ENCODE data around the gene SPIN1.

The SPIN1 gene

DNA sequence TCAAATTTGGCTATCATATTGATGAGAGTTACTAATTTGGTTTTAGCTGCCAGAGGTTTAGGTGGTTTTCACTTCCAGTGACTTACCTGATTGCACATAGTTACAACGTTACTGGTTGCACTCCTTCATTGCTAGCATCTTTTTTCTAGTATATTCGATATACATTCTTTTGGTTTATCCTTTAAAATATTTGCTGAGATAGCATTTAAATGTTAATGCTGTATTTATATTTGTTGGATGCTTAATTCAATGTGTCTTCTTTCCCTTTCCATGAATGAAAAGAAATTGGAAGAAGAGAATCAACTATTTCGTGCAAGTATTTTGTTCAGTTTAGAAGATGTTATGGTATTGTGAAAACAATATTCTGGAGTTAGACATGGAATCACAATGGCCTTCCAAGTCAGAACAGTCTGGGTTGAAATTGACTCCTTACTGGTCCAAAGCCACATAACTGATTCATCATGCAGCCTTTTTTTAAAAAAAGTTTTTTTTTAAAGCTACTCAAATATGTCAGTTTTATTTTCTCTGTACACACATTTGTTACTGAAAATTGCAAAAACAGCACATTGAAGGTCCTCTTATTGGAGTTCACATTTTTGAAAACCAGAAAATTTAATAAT is 2.2 kb downstream of the SPIN1 start:
- no peak for DNase-seq

DNA sequence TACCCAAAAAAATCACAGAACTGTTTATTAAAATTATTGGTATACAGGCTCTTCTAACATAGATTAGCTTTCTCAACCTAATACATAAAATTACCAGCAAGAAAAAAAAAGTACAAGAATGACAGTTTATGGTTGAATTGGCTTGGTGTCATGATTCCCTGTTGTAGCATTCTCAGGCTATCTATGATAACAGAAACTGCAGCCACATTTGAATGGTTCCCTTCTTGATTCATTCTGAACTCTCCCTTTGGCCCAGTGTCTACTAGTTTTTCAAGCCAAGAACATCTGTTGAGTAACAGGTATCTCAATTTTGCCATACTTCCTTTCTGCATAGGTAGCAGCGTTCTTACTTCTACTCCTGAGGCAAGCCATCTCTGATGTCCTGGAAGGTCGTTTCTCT is 3.0 kb downstream of the SPIN1 start:
- DNase-seq: no peak

DNA sequence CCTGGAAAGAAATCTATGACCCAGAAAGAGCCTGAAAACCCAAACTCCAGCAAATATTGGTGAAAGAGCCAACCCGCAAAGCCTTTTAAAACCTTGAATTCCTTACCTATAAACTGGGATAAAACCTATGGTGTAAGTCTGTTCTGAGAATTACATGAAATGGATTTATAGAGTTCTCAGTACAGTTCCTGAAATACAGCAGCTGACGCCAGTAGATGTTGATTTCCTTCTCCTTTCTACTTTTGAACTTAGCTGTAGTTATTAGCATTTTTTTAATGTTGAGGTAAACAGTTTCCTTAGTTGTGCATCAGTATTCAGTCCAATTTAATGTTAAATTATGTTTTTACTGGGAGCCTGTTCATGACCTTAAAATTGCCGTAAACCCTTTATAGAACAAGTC is 3.7 kb downstream of the SPIN1 start:
- no peak for DNase-seq

DNA sequence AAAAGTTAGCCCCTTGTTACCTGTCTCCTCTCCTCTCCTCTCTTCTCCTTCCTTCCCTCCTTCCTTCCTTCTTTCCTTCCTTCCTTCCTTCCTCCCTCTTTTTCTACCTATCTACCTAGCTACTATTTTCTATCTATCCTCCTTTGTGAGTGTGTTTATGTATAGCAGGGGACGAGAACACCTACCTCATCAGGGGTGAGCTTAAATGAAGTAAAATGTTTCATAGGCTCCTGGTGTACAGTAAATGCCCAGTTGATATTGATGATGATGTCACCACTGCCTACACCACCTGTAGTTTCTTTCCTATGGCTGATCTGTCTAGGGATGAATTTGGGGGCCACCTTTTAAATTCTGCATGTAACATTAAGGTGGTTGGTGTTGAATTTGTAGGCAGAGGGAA is 4.3 kb downstream of the SPIN1 start:
- DNase-seq: no peak

DNA sequence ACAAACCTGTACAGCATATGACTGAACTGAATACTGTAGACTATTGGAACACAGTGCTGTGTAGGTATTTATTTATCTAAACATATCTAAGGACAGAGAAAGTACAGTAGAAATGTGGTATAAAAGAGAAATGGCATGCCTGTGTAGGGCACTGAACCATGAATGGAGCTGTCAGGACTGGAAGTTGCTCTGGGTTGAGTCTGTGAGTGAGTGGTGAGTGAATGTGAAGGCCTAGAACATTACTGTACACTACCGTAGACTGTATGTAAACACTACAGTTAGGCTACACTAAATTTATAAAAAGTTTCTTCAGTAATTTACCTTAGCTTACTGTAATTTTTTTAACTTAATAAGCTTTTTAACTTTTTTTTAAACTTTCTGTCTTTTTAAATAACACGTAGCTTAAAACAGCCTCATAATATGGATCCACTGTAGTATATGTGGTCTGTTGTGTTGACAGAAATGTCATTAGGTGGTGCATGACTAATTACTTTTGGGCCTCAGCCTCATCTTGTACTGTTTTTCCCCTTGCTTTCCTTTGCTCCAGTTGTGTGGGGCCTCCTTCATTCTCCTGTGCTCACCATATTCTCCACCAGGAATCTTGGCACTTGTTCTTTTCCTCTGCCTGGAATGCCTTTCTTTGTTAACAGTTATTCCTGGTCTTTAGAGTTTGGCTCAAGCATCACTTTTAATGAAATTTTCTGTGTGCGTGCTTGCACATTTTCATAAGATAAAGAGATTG is 8.8 kb downstream of the SPIN1 start:
- DNase-seq: no peak

DNA sequence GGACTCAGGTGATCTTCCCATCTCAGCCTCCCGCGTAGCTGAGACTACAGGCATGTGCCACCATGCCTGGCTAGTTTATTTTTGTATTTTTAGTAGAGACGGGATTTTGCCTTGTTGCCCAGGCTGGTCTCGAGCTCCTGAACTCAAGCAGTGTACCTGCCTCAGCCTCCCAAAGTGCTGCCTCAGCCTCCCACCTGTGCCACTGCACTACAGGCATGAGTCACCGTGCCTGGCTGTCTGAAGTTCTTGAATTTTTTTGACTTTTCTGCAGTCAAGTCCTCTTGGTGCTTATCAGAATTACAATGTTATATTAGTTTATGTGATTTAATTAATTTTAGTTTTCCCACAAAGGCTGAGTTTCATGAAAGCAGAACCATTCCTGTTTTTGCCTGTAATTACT is 9.8 kb downstream of the SPIN1 start:
- DNase-seq: no peak

DNA sequence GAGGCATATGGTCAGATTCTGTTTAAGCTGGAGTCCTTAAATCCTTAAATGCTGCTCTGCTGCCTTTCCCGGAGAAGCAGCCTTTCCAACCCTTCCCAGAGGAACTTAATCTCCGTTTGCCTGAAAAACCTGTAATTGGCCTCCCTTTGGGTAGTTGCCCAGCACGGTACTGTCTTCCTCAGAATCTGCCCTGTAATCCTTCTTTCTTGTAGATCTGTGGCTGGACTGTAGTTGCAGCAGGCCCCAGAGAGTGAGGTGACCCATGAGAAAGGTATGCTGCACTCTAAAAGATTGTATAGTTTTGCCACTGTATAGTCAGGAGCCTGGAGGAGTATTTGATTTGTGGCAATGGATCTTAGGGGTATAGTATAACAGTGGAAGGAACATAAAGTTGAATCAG is 11.7 kb downstream of the SPIN1 start:
- no peak for DNase-seq

DNA sequence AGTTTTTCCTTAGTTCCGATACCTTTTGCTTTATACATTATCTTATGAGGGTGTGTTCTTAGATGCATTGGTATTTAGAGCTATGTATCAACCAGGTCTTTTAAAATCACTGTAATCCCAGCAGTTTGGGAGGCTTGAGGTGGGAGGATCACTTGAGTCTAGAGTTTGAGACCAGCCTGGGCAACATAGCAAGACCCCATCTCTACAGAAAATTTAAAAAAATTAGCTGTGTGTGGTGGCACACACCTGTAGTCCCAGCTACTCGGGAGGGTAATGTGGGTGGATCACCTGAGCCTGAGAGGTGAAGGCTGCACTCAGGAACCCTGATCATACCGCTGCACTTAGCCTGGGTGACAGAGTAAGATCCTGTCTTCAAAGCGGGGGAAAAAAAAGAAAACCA is 15.1 kb downstream of the SPIN1 start:
- DNase-seq: no peak

DNA sequence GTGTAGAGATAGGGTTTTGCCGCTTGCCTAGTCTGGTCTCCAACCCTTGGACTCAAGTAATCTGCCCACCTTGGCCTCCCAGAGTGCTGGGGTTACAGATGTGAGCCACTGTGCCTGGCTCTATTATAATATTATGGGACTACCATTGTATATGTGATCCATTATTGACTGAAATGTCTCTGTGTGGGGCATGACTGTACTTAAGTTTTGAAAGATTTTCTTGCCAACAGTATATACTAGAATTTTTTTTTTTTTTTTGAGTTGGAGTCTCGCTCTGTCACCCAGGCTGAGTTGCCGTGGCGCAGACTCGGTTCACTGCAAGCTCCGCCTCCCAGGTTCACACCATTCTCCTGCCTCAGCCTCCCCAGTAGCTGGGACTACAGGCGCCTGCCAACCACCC is 17.8 kb downstream of the SPIN1 start:
- no peak for DNase-seq

DNA sequence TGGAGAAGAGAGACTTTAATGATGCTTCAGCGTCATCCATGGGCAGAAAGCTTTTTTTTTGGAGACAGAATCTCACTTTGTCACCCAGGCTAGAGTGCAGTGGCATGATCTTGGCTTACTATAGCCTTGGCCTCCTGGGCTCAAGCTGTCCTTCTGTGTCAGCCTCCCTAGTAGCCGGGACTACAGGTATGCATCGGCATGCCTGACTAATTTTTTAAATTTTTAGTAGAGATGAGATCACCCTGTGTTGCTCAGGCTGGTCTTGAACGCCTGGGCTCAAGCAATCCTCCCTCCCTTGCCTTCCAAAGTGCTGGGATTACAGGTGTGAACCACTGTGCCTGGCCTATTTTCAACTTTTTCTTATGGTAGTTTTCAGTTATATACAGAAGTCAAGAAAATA is 23.2 kb downstream of the SPIN1 start:
- no peak for DNase-seq

DNA sequence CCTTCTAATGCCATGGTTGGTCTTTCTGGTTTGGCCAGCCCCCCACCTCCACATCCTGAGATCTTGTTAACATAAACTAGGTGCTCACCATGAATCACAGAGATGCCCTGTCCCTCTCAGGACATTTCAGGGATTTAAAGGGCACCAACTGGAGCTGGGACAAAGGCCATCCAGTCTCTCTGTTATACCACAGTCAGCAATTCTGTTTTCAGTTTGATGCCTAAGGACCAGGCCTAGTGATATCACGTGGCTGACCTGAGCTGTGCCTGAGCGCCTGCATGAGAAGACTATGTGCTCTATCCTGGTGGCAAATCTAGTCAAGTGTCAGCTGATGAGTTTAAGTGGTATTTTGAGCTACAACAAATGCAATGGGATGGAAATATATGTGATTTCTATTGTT is 26.1 kb downstream of the SPIN1 start:
- DNase-seq: no peak

DNA sequence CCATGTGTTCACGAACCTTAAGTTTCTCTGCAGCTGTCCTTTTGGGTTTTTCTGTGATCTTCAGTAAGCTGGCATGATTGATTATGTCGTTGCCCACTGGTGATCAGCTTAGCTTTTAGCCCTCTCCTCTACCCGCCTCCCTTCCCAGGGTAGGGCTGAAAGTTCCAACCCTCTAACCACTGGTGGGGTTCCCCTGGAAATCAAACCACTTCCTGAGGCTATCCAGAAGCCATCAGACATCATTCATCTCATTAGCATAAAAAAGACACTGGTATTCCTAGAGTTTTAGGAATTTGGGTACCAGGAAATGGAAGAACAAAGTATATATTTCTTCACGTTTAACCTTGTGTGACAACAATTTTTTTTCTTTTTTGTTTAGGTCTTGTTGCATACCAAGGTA is 29.8 kb downstream of the SPIN1 start:
- no peak for DNase-seq

DNA sequence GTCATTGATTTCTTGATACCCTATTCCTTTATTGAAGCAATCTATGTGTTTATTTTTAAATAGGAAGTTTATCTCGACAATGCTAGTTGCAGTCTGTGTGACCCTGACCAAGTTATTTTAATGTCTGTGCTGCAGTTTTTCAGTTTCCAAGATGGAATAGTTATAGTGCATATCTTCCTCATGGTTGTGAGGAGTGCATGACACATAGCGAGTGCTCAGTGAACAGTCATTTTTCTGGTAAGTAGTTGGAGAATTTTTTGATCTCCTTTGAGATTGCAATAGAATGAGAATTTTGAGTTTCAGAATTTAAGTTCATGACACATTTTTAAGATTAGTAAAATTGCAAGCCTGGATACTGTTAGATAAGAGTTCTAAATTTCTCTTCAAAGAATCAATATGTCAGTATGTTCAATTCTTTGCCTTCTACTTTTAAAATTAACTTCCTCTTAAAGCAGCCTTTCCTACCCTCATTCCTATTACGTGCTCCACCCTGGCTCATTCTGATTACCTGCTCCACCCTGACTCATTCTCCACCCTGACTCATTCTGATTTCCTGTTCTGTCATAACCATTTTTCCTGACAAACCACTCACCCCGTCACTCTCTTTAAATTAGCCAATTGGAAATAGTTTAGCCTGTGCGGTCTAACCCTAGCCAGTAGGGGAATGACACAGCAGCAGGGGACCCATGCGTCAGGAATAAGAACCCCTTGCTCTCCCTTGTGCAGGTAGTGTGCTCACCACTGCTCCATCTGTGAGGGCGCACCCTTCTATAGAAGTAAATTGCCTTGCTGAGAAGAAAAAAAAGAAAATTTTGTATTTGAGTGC is 30.7 kb downstream of the SPIN1 start:
- DNase-seq: no peak

DNA sequence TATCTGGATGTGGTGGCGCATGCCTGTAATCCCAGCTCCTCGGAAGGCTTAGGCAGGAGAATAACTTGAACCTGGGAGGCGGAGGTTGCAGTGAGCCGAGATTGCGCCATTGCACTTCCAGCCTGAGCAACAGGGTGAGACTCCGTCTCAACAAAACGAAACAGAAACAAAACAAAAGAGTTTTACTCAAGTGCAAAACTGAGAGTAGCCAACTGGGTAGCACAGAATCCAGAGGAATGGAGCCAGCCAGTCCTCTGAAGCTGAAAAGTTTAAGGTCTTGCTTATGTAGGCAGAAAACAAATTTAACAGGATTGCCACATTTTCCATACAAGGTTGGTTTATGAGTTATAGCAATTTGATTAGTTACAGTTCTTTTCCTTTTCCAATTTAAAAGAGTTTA is 32.0 kb downstream of the SPIN1 start:
- no peak for DNase-seq

DNA sequence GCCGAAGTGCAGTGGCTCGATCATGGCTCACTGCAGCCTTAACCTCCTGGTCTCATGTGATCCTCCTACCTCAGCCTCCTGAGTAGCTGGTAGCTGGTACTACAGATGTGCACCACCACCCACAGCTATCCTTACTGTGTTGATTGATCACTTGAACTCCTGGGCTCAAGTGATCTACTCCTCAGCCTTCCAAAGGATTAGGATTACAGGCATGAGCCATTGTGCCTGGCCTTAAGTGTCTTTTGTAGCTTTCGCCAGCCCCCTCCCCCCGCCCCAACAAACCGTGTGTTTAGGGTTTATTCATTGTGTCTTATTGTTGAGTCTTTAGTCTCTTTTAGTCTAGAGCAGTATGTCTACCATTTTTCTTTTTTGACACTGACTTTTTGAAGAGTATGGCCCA is 33.1 kb downstream of the SPIN1 start:
- DNase-seq: no peak

DNA sequence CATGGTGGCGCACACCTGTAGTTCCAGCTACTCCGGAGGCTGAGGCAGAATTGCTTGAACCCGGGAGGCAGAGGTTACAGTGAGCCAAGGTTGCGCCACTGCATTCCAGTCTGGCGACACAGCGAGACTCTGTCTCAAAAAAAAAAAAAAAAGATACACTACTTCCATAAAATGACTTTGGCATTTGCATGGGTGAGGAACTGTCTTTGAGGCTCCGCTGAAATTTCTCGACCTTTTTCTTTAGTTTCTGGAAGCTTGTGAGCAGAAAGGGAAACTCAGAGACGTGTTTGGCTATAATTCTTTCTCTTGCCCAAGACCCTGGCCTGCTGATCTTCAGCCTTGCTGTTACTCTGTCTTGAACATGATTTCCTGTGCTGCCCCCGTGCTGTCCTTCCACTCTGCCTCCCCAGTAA is 37.3 kb downstream of the SPIN1 start:
- DNase-seq: no peak

DNA sequence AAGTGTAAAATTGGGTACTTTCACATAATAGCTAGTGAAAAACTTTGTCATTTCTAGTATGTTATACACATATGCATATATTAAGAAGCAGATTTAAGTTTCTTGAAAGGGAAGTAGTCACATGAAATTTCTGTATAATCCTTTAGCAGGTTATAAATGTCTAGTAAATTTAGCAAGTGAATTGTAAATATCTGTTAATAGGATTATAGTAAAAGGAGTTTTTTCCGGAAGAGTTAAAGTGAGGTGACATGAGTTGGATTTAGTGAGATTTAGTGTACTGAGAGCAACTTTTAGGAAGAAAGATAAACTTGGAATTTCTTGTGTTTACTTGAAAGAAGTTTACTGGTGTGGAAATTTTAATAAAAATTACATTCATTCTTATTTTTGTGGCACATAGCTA is 38.4 kb downstream of the SPIN1 start:
- no peak for DNase-seq

DNA sequence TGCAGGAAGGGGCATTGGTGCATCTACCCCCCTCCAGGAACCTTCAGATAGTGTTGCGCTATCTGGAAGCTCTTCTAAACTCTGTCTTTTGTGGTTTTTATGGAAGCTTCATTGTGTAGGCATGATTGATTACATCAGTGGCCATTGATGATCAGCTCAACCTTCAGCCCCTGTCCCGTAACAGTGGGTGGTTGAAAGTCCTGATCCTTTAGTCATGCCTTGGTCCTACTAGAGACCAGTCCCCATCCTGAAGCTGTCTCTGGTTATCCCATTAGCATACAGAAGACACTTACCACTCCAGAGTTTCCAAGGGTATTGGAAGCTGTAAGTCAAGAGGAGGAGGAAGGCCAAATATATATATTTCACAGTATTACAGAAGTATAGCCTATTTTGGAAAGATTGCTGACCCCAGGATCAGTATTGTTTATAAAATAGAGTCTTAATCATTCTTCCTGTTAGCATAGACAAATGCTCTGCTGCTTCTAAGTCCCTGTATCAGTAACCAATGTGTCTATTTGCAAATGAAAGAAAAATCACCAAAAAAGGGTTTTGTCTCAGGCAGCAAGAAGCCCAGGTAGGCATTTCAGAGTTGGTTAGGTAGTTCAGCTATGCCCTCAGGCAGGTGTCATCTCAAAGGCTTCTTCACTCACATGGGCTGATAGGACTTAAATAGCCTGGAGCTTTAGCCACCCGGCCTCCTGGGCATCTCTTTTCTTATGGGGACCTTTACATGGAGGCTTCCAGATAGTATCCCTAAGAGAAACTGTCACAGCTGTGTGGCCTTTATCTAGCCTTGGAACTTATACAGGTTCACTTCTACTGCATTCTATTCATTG is 41.6 kb downstream of the SPIN1 start:
- DNase-seq: no peak

DNA sequence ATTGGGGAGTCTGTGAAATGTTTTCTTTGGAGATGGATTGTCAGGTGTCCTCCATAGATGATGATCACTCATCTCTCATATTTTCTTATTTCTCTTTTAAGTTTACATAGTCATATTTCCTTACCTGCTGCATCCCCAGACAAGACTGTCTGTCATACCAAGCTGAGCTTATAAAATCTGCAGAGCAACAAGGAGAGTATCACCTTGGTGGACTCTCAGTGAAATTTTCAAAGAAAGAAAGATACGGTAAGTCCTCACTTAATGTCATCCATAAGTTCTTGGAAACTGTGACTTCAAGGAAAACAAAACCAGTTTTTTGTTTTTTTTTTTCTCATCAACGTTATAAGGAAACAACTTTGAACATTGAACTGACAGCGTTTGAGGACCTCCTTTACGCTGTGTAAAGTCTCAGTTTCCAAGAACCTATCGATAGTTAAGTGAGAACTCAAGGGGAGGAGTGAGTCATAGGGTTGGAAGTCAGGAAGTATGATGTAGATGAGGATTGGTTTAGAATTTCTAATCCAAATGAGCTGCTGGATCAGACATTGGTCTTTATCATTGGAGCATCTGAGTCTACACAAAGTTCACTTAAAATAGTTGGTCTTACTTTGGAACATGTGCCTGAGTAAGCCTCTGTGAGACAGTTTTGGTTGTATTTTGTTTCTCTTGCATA is 45.5 kb downstream of the SPIN1 start:
- DNase-seq: no peak

DNA sequence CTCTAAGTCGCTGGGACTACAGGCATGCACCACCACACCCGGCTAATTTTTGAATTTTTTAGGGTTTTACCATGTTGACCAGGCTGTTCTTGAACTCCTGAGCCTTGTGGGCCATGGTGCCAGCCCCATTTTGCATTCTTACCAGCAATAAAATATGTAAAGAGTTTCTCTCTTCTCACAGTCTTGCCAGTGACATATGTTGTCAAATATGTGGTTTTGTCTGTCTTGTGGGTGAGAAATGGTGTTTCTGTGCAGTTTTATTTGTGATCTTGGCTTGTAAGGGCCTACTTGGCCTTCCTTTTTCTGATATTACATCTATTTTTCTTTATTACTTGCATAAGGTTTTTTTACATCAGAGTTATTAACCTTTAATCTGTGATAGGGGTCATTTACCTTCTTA is 47.1 kb downstream of the SPIN1 start:
- no peak for DNase-seq

DNA sequence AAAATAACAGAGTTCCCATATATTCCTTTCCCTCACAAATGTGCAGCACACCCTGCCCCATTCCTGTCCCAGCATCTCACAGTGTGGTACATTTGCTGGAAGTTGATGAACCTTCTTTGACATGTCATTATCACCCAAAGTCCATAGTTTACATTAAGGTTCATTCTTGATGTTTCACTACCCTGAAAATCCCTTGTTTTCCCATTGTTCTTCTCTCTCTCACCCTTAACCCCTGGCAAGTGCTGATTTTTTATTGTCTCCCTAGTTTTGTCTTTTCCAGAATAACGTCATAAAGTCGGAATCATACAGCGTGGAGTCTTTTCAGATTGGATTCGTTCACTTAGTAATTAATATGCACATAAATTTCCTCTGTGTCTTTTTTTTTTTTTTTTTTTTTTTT is 48.1 kb downstream of the SPIN1 start:
- no peak for DNase-seq

Measured in cortex of kidney (tissue), 1 donor.